Immature natural killer cell (primary cell): ENCODE data around the gene RAMP3. TPM values are rescaled to one million over a fixed set of nuclear protein-coding genes. Genes with fewer than 3 reads are reported as not detected.
"Not testable (repeated sequence)": the region's sequence is repeated elsewhere in the genome, so short reads cannot be mapped to it uniquely, and the experiment has no call there.

Source experiments
- DNase-seq, 3 donors: peaks; one replicate each; pipeline ENCODE4 v3.0.0; 2022; ENCODE audit warnings: mixed read lengths in 1 of 3
- H3K27ac Mint-ChIP-seq, 6 donors: one replicate each; pipeline ENCODE4 v1.8.0; 2020; ENCODE audit warnings: mixed read lengths in 6 of 6, mild to moderate bottlenecking in 5 of 6, inconsistent platforms in 4 of 6, moderate library complexity in 3 of 6
- H3K27me3 Mint-ChIP-seq, 3 donors: one replicate each; pipeline ENCODE4 v1.8.0; 2020 to 2021; ENCODE audit warnings: low read depth in 3 of 3, mild to moderate bottlenecking in 3 of 3, mixed read lengths in 3 of 3, moderate library complexity in 3 of 3, inconsistent platforms in 1 of 3
- H3K36me3 Mint-ChIP-seq, 3 donors: one replicate each; pipeline ENCODE4 v1.8.0; 2020; ENCODE audit warnings: mixed read lengths in 3 of 3, inconsistent platforms in 2 of 3, mild to moderate bottlenecking in 2 of 3
- H3K4me1 Mint-ChIP-seq, 2 donors: one replicate each; pipeline ENCODE4 v1.8.0; 2020; ENCODE audit warnings: inconsistent platforms in 2 of 2, mild to moderate bottlenecking in 2 of 2, mixed read lengths in 2 of 2, moderate library complexity in 1 of 2
- H3K4me3 Mint-ChIP-seq, 5 donors: one replicate each; pipeline ENCODE4 v1.8.0; 2020; ENCODE audit warnings: mild to moderate bottlenecking in 5 of 5, mixed read lengths in 5 of 5, inconsistent platforms in 3 of 5, moderate library complexity in 3 of 5
- H3K9me3 Mint-ChIP-seq, 6 donors: one replicate each; pipeline ENCODE4 v1.8.0; 2020; ENCODE audit warnings: mild to moderate bottlenecking in 6 of 6, mixed read lengths in 6 of 6, inconsistent platforms in 4 of 6, moderate library complexity in 3 of 6
- polyA plus RNA-seq, 3 donors: library from polyadenylated mRNA; unstranded; fragments of 300-500 nt; fragmentation: Illumina TruSeq; gene quantifications; one replicate each; pipeline ENCODE4 v1.2.3, GENCODE V29; 2021

The RAMP3 gene
- polyA plus RNA-seq, 3 donors from 2014 or later, result not detected

- Mint-ChIP-seq H3K4me1 (no peaks in the 10 kb centered on the region), H3K36me3 (no peaks in the 10 kb centered on the region), H3K27ac (no peak overlapping the region), H3K9me3 (peaks cover 0 to 3% (median 0%) of the 10 kb centered on the region in 6 donors), H3K27me3 (peaks cover 5 to 10% (median 8%) of the 10 kb centered on the region in 3 donors), H3K4me3 (no peak overlapping the region)
- no peak for DNase-seq
These were observed 33.0 kb downstream of the RAMP3 start for GRCh38 chr7:45190406-45191165.

GRCh38 chr7:45191396-45191795 lies 33.8 kb downstream of the RAMP3 start:
- H3K9me3 Mint-ChIP-seq, result peaks cover 0 to 3% (median 0%) of the 10 kb centered on the region in 6 donors
- H3K36me3 Mint-ChIP-seq, result no peaks in the 10 kb centered on the region
- no peaks in the 10 kb centered on the region for H3K4me1 Mint-ChIP-seq
- H3K4me3 Mint-ChIP-seq, result no peak overlapping the region
- peaks cover 3 to 10% (median 8%) of the 10 kb centered on the region in 3 donors for H3K27me3 Mint-ChIP-seq
- H3K27ac Mint-ChIP-seq, result no peak overlapping the region
- no peak for DNase-seq

GRCh38 chr7:45192621-45193041 lies 35.0 kb downstream of the RAMP3 start:
- Mint-ChIP-seq H3K4me1 (no peaks in the 10 kb centered on the region), H3K27me3 (peaks cover 3 to 8% (median 5%) of the 10 kb centered on the region in 3 donors), H3K36me3 (no peaks in the 10 kb centered on the region), H3K9me3 (peaks cover 0 to 3% (median 0%) of the 10 kb centered on the region in 6 donors), H3K27ac (no peak overlapping the region), H3K4me3 (no peak overlapping the region)
- no peak for DNase-seq

GRCh38 chr7:45193828-45194227 lies 36.2 kb downstream of the RAMP3 start:
- H3K9me3 Mint-ChIP-seq, result peaks cover 0 to 3% (median 0%) of the 10 kb centered on the region in 6 donors
- H3K27me3 Mint-ChIP-seq, result peaks cover 3 to 8% (median 4%) of the 10 kb centered on the region in 3 donors

GRCh38 chr7:45196374-45196773 lies 38.8 kb downstream of the RAMP3 start:
- DNase-seq, result no peak
- no peaks in the 10 kb centered on the region for H3K4me1 Mint-ChIP-seq
- H3K9me3 Mint-ChIP-seq, result peaks cover 0 to 3% (median 0%) of the 10 kb centered on the region in 6 donors
- no peak overlapping the region for H3K4me3 Mint-ChIP-seq
- no peak overlapping the region for H3K27ac Mint-ChIP-seq
- H3K36me3 Mint-ChIP-seq, result no peaks in the 10 kb centered on the region
- peaks cover 3 to 9% (median 4%) of the 10 kb centered on the region in 3 donors for H3K27me3 Mint-ChIP-seq

More at GRCh38 chr7:45193828-45194227, 36.2 kb downstream of the RAMP3 start:
- Mint-ChIP-seq H3K4me1 (no peaks in the 10 kb centered on the region), H3K36me3 (no peaks in the 10 kb centered on the region), H3K27ac (no peak overlapping the region), H3K4me3 (no peak overlapping the region)
- DNase-seq, result no peak

- Mint-ChIP-seq H3K4me1 (no peaks in the 10 kb centered on the region), H3K9me3 (no peaks in the 10 kb centered on the region), H3K4me3 (no peak overlapping the region), H3K27me3 (peaks cover 2 to 10% (median 7%) of the 10 kb centered on the region in 3 donors), H3K36me3 (no peaks in the 10 kb centered on the region), H3K27ac (no peak overlapping the region)
- no peak for DNase-seq
These were observed 39.9 kb downstream of the RAMP3 start for GRCh38 chr7:45197461-45197860.

GRCh38 chr7:45198986-45199385 lies 41.4 kb downstream of the RAMP3 start:
- Mint-ChIP-seq H3K27me3 (peaks cover 0 to 10% (median 7%) of the 10 kb centered on the region in 3 donors), H3K27ac (no peak overlapping the region), H3K4me1 (no peaks in the 10 kb centered on the region), H3K9me3 (no peaks in the 10 kb centered on the region), H3K36me3 (no peaks in the 10 kb centered on the region), H3K4me3 (no peak overlapping the region)
- no peak for DNase-seq

GRCh38 chr7:45199506-45199905 lies 41.9 kb downstream of the RAMP3 start:
- no peak for DNase-seq
- no peaks in the 10 kb centered on the region for H3K4me1 Mint-ChIP-seq

GRCh38 chr7:45202625-45203024 lies 45.0 kb downstream of the RAMP3 start:
- H3K4me1 Mint-ChIP-seq, result no peaks in the 10 kb centered on the region
- H3K9me3 Mint-ChIP-seq, result no peaks in the 10 kb centered on the region
- no peak overlapping the region for H3K27ac Mint-ChIP-seq
- no peak overlapping the region for H3K4me3 Mint-ChIP-seq
- H3K27me3 Mint-ChIP-seq, result peaks cover 3 to 8% (median 7%) of the 10 kb centered on the region in 3 donors
- H3K36me3 Mint-ChIP-seq, result no peaks in the 10 kb centered on the region
- DNase-seq, result no peak

More at GRCh38 chr7:45199506-45199905, 41.9 kb downstream of the RAMP3 start:
- Mint-ChIP-seq H3K27ac (no peak overlapping the region), H3K36me3 (no peaks in the 10 kb centered on the region), H3K9me3 (no peaks in the 10 kb centered on the region), H3K27me3 (peaks cover 0 to 9% (median 7%) of the 10 kb centered on the region in 3 donors), H3K4me3 (no peak overlapping the region)

- Mint-ChIP-seq H3K27ac (no peak overlapping the region), H3K36me3 (no peaks in the 10 kb centered on the region), H3K27me3 (peaks cover 3 to 8% (median 7%) of the 10 kb centered on the region in 3 donors), H3K9me3 (no peaks in the 10 kb centered on the region), H3K4me1 (no peaks in the 10 kb centered on the region), H3K4me3 (no peak overlapping the region)
- no peak for DNase-seq
These were observed 45.4 kb downstream of the RAMP3 start for GRCh38 chr7:45203036-45203435.

GRCh38 chr7:45203459-45203858 lies 45.9 kb downstream of the RAMP3 start:
- H3K27ac Mint-ChIP-seq, result no peak overlapping the region
- no peak for DNase-seq
- H3K4me3 Mint-ChIP-seq, result no peak overlapping the region

GRCh38 chr7:45203936-45204445 lies 46.4 kb downstream of the RAMP3 start:
- Mint-ChIP-seq H3K27ac (no peak overlapping the region), H3K36me3 (no peaks in the 10 kb centered on the region), H3K27me3 (peaks cover 3 to 12% (median 7%) of the 10 kb centered on the region in 3 donors), H3K9me3 (peaks cover 0 to 1% (median 0%) of the 10 kb centered on the region in 6 donors), H3K4me3 (no peak overlapping the region), H3K4me1 (no peaks in the 10 kb centered on the region)
- no peak for DNase-seq

More at GRCh38 chr7:45203459-45203858, 45.9 kb downstream of the RAMP3 start:
- Mint-ChIP-seq H3K36me3 (no peaks in the 10 kb centered on the region), H3K4me1 (no peaks in the 10 kb centered on the region), H3K9me3 (no peaks in the 10 kb centered on the region), H3K27me3 (peaks cover 3 to 11% (median 7%) of the 10 kb centered on the region in 3 donors)

GRCh38 chr7:45206266-45206665 lies 48.7 kb downstream of the RAMP3 start:
- not testable (repeated sequence) for H3K36me3 Mint-ChIP-seq, H3K4me3 Mint-ChIP-seq, H3K4me1 Mint-ChIP-seq, H3K27ac Mint-ChIP-seq, H3K9me3 Mint-ChIP-seq, DNase-seq
- H3K27me3 Mint-ChIP-seq, result peaks cover 2 to 14% (median 3%) of the 10 kb centered on the region in 3 donors

- H3K27me3 Mint-ChIP-seq, result peaks cover 0 to 14% (median 3%) of the 10 kb centered on the region in 3 donors
- not testable (repeated sequence) for H3K9me3 Mint-ChIP-seq, DNase-seq, H3K36me3 Mint-ChIP-seq, H3K27ac Mint-ChIP-seq, H3K4me3 Mint-ChIP-seq, H3K4me1 Mint-ChIP-seq
These were observed 52.3 kb downstream of the RAMP3 start for GRCh38 chr7:45209909-45210308.
